Activated CD4-positive, alpha-beta T cell treated with anti-CD3 and anti-CD28 coated beads, Interleukin-2, amount 50 U/mL, for 1 hour (primary cell): Measurements from ENCODE around the gene KRT78.
"Not testable (repeated sequence)": the region's sequence is repeated elsewhere in the genome, so short reads cannot be mapped to it uniquely, and the experiment has no call there.

Source experiments
- DNase-seq: peaks from one replicate; pipeline ENCODE4 v3.0.0-alpha.2; 2020

Gene KRT78

DNA sequence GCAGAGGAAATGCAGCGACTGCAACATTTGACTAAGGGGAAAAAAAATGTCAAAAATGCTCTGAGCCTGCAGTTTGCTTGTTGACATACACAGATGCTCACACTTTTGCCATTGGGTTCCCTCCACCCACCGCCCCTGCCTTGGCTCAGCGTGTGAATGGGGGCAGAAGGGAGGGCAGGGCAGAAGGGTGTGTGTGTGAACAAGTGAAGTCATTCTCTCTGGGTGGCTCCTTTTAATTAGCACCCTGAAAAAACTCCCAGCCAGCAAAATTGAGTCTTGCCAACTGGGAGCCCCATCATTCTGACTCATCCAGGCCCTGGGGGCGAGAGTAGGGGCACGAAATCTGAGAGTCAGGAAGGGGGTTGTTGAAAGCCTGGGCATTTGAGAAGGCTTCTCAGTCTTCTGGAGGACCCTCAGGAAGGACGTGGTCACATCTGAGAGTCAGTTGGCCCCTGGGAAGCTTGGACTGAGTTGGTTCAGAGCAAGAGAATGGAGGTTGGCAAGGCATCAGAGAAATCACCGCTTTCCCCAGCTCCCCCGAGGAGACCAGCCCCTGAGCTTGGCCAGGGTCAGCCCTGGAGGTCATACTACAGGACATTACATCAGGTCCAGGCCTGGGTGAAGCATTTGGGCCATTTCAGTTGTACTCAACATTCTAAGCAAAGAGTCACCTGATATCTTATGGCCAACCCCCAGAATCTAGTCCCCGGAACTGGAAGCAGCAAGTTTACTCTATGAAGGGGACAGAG, 22.7 kb upstream of the KRT78 start:
- DNase-seq = no peak

DNA sequence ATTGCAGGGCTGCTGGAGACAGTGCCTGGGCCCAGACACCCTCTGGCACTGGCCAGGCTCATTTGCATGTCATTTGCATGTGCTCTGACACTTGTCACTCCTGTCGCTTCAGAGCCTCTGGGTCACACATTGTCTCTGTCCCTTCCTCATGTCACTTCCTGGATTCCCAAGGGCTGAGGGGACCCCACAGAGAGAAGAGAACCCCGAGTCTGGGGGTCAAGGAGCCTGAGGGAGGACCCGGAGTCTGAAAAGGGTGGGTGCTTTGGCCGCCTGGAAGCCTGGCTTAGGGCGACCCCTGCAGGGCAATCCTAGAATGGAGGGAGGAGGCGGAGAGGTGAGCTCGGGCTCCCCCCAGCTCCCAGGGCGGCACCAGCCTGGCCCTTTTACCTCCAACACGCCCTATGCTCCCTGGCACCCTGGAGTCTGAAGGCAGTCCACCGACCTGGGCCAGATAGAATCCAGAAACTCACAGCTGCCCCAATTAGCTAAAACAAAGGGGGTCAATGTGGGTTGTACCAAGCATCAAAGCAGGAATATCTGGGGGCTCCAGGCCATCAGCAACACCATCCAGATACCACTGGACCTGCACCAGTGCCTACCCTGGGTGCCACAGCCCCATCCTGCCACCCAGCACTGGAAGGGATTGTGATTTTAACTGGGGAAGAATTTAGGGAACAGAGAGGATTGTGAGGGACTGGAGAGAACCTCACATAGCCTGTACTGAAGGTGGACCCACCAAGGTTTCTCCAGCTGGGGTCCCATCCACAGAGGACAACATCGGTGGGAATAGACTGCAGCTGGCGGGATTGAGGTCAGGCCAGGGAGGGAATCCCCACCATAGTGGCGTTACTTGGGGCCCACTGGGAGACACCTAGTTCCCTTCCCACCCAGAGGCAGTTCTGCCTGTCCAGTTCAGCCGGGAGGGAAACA, 21.8 kb upstream of the KRT78 start:
- peak; percentile 81 for DNase-seq

DNA sequence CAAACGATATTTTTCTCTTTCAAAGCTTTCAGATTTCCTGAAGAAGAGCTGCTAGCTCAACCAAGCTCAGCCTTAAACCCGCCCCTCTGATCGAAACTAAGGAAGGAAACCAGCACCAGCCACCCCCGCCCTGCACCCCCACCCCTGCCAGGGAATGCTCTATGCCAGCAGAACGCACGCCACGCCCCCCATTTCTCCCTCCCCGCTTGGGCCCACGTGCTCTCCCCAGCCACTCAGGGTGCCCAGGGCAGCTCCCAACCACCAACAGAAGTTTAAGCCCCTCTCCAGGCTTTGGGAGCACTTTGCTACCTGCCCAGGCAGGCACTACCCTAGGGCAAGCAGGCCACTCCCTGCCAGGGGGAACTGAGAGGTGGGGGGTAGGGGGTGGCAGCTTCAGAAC, 18.8 kb upstream of the KRT78 start:
- DNase-seq = peak; percentile 40

DNA sequence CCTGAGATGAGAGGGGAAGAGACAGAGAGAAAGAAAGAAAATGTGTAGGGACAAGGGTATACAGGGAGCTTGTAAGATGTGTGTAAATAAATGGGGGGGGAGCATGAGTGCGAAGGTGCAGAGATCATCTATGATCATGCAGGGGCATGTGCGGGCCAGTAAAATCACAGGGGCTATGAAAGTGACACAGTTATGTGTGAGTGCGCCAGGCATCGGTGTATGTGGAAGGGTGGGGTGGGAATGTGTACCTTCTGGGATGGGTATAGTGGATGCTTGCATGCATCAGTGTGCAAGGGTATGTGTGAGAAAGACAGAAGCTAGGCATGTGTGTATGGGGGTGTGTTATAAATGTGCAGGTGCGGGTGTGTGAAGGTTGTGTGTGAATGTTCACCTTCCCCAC, 18.4 kb upstream of the KRT78 start:
- DNase-seq = no peak

DNA sequence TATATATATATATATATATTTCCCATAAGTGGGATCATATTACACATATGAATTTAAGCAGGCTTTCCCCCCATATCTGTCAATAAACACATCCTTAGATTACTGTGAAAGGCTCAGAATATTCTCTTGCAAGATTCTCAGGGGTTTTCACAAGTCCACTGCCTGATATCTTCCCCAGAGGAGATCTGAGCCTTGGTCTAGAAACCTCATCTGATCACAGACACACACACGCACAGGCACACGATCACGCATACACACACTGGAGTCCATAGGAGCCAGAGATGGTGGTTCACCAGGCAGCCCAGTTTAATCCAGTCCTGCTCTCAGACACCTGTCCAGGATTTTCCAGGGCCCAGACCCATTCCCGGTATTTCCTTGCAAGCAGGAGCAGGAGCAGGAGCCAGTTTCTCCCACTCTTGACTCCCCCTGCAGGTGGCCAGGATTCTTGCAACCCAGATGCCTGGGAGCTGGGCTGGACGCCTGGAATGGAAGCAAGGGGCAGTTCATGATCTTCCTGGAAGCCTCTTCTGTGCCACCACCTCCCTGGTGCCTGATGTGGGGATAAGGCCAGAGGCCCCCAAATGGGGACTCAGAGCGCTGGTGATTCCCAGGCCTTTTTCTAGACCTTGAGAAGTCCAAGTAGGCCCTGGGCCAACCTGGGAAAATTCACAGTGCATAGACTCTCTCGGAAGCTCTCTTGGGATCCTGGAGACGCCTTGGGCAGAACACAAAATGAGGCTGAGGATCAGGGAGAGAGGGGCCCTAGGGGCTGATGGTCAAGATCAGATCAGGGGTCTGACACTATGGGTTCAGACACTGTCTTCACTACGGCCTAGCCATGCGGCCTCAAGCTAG, 16.5 kb upstream of the KRT78 start:
- no peak for DNase-seq

DNA sequence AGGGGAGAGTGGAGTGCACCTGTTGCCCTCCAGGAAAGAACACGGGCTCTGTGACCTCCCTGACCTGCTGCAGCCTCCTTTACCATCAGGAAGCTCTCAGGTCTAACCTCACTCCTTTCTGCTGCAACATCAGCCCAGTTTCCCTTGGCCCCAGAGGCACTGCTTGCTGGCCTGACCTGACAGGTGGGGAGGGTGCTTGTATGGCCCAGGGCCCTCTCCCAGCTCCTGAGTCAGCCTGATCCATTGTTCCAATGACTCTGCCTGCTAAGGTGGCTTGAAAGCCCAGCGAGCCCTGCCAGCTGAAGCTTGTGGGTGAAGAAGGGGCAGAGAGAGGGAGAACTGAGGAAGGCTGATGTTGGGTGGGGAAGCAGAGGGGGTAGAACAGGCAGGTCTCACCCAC, 13.2 kb upstream of the KRT78 start:
- no peak for DNase-seq

DNA sequence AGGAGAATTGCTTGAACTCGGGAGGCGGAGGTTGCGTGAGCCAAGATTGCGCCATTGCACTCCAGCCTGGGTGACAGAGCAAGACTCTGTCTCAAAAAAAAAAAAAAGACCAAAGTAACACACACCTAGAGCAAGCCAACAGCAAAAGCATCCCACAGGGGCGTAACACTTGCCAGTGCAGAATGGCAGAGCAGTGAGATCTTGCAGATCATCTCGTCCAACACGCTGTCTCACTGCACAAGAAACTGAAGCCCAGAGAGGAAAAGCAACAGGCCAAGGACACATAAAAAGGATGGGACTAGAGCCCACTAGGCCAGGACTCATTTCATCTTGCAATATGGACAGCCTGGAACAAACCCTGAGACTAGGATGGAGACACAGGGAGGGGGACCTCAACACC, 12.7 kb upstream of the KRT78 start:
- no peak for DNase-seq

DNA sequence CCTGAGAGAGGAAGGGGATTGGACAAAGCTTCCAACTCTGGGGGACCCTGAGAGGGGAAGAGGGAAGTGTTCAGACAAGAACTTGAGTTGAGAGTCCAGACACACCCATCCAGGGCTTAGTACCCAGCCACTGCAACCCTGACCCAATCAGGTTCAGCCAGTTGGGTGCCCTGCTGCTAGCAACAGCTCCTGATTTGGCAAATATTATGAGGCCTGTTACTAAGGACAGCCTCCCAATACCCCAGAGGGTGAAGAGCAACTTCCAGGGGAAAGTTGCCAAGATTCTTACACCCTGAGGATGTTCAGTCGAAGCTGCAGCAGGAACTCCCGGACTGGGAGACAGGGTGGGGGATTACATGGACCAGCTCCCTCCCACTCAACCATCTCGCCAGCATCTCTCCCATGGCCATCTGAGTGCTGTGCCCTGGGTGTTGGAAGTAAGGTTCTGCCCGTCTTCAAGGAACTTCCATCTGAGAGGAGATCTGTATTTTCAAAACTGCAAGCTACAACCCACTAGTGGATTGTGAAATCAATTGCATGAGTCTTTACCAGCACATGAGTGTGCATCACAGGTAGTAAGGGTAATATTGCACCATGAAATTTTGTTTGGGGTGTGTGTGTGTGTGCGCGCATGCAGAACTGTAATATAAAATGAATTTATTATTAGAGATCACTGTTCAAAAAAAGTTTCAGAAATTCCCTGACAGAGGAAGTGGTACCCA, 11.5 kb upstream of the KRT78 start:
- no peak for DNase-seq

DNA sequence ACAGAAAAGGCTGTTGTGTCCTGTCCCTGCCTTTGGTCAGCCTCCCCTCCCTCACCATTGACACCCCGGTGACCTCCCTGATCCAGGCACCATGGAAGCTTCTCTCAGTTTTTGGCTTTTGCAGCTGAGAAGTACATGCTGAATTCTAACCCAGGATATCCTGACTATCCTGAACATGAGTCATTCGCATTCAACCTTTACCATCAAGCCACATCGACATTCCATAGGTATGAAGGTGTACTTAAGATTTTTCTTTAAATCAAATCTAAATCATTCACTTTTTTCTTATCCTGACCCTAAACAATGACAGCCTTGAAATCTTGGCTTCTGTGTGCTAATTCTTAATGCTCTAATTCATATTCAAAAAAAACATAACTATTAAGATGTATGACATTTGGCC, 8.7 kb upstream of the KRT78 start:
- DNase-seq = no peak

DNA sequence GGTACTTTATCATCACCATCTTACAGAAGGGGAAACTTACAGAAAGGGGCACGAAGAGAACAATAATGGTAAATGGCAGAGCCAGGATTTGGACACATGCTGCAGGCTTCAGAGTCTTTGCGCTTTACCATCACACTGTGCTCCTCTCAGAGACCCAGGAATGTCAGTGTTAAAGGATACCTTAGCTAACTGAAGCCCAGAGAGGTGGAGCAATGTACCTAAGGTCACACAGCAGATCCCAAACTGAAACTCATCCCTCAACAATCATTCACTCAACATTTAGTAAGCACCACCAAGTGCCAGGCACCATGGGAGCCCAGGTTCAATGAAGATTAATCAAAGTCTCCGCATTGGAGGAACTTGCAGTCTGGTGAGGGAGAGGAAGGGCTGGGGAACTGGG, 8.0 kb upstream of the KRT78 start:
- no peak for DNase-seq

DNA sequence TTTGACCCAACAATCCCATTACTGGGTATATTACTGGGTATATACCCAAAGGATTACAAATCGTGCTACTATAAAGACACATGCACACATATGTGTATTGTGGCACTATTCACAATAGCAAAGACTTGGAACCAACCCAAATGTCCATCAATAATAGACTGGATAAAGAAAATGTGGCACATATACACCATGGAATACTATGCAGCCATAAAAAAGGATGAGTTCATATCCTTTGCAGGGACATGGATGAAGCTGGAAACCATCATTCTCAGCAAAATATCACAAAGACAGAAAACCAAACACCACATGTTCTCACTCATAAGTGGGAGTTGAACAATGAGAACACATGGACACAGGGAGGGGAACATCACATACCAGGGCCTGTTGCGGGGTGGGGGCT, 7.3 kb upstream of the KRT78 start:
- not testable (repeated sequence) for DNase-seq

DNA sequence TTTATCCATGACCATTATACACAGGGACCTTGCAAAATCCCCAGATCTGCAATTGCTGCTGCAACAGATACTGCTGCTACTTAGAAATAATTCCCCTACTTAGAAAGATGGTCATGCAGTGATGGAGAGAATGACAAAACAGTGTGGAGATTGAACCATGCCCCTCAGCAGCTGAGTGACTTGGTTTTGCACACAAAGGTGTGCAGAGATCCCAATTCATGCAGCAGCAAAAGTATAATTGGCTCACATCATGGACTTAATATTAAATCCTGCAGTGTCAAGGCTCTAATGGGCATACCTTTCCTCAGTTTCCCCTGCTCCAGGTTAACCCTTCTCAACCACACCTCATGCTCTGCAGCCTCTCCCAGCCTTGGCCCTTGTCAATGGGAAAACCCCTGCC, 3.0 kb upstream of the KRT78 start:
- no peak for DNase-seq

DNA sequence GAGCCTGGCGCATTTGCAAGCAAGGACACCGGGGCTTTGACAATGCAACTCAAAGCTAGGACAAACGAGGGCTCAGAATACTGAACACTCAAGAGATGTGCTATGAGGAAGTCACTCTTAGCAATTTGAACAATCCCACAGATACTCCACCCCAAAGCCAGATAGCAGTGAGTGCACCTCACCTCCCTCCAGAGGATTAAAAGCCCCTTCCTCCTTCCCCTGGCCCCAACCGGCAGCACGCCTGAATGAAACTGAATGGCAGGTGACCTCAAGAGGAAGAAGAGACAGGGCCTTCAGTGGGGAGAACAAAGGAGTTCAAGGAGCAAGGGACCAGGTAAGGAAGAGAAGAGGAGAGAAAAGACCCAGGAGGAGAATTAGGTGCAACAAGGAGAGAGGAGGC, 1.9 kb upstream of the KRT78 start:
- no peak for DNase-seq

DNA sequence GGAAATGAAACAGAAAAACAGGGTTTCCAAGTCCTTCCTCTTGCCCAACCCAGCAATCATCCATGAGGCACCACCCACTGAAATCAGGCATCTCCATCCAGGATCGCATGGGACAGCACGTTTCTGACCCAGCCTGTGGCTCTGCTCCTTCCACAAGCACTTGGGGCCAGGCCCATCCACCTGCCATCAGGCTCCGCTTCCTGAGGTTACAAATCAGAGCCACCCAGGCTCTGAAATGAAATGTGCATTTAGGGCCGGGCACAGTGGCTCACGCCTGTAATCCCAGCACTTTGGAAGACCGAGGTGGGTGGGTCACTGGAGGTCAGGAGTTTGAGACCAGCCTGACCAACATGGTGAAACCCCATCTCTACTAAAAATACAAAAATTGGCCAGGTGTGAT, 717 bp upstream of the KRT78 start:
- no peak for DNase-seq

DNA sequence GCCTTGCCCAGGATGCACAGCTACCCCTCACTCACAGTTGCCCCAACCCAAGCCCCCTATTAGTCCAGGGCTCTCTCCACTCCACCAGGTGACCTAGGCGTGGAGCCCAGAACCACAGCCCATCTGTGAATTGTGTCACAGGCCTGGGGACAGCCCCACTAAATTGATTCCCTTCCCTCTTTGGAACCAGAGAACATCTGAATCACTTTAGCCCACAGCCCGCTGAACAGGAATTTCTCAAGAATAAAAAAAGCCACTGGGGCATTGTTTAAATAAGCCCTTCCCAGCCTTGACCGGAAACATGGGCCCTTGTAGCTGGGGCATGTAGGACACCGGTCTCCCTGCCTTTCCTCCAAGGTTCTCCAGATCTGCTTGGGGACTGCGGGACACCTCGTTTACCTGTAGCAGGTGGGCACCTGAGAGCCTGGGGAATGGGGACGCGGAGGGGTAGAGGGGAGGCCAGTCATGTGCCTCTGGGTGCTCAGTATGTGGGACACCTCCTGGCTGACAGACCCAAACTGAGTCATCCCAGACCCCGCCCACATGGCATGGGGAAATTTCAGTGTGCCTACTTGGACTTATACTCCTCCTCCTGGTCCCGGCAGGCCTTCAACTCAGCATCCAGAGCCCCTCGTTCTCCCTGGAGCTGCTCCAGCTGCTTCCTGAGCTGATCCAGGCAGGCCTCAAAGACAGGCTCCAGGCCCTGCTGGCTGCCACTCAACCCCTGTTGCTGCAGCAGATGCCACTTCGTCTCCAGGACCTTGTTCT, 1.3 kb downstream of the KRT78 start:
- DNase-seq = no peak

DNA sequence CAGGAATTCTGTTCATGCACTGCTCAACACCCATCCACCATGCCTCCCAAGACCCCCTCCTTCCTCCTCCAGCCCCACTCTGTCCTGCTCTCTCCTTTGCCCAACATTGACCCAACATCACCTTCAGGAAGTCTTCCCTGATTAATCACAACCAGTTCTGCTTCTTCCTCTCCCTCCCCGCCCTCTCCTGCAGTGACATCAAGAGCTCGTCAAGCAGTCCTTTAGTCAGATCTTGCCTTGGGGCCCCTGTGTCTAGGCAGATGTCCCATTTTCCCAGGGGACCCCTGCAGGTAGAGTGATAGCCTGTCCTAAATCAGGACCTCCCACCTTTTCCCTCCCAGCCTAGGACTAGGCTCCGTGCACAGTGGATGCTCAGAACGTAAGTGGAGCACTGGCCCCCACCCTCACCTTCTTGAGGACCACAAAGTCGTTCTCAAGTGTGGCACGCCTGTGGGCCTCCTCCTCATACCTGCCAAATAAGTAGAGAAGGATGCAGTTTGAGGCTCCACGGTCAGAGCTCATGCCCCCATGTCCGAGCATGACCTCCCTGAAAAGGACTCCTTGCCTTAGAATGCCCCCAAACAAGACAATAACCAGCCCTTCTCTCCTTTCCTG, 2.3 kb downstream of the KRT78 start:
- DNase-seq = no peak

DNA sequence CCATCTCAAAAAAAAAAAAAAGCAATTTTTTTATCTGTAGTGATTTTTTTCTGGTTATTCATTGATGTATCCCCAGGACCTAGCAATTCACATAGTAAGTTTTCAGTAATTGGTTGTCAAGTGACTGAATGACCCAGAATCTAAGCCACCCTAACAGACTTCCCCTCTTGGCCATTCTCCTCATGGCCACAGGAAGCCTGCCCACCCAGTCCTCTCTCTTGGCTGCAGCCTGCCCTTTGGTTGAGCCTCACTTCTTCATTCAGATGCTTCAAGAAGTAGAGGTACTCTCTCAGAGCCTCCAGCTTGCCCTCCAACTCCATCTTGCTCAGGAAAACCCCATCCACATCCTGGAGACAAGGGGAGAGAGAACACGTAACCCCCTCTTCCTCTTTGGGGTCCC, 2.8 kb downstream of the KRT78 start:
- DNase-seq = no peak

DNA sequence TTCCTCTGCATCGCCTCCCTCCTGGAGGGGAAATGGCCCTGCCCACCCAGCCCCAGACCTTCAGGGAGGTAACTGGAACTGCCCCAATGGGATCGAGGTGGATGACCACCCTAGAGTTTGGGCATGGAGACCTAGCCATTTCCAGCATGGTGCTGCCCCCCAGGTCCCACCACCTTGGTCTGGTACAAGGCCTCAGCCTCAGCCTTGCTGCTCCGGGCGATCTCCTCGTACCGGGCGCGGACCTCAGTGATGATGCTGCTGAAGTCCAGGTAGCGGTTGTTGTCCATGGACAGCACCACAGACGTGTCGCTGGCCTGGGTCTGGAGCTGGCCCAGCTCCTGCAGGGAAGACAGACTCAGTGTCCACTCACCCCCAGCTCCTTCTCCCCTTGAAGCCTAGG, 4.4 kb downstream of the KRT78 start:
- no peak for DNase-seq

DNA sequence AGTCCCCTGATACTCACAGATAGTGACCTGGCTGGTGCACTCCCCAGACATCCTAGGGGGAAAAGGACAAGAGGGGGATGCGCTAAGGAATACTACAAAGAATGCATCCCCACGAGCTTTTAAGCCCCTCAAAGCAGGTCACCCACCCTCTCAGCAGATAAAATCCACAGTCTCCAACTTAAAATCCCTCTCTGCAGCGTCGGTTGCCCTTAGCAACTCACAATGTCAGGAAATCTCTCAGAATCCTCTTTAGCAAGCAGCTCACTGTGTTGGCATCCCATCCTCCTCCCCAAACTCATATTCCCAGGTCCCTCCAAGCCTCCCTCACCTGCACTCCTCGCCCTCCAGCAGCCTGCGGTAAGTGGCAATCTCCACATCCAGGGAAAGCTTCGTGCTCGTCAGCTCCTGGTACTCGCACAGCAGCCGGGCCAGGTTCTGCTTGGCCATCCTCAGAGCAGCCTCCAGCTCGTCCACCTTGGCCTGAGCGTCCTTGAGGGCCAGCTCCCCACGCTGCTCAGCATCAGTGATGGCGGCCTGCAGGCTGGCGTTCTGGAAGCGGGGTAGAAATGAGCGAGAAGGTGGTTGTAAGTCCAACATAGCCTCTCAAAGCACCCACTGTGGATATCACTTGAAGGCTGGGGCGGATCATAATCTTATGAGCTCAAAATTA, 9.2 kb downstream of the KRT78 start:
- DNase-seq = no peak

DNA sequence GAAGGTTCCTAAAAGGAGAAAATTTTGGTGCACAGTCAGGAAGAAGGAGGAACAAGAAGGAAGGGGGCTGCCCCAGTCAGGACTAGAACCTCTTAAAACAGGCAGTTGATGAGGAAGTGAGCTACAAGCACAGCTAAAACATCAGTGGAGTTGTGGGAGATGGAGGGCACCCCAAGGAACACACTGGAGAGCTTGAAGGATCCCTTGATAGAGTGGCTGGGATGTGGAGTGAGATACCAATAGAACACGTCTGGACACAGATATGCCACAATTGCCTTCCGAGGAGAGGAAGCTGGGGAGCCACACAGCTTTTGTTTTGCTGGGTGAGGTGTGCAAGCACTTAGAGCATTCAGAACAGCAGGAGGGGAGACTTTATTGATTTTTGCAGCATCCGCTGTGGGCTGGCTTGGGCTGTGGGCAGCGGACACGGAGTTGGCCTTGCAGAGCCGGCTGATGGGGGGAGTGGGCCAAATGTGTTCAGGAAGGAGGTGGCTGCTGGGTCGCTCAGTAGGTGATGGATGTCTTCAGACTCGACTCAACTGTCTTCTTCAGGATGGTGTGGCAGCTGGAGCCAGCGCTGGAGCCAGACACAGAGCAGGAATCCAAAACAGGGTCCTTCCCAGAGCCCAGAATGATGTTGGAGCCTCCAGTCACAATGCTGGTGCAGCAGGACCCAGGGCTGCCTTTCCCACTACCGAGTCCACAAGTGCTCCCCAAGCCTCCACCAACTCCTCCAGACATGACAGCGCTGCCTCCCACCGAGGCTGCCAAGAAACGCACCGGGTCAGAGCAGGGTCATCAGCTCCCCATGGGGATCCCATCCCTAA, 10.0 kb downstream of the KRT78 start:
- no peak for DNase-seq
